IPS-20b (cell line): ENCODE results near the gene CD99.
"Not testable (repeated sequence)": the region's sequence is repeated elsewhere in the genome, so short reads cannot be mapped to it uniquely, and the experiment has no call there.

ENCODE experiments used
- H3K27ac ChIP-seq: one replicate; pipeline ENCODE4 v1.5.1; 2013; ENCODE audit warnings: low read length
- H3K27me3 ChIP-seq: 2 replicates; pipeline ENCODE4 v1.6.1; 2013; ENCODE audit warnings: mild to moderate bottlenecking, low read length, inconsistent platforms; ENCODE audit not compliant: insufficient read depth
- H3K36me3 ChIP-seq: 2 replicates; pipeline ENCODE4 v1.6.1; 2013; ENCODE audit warnings: low read depth, mild to moderate bottlenecking, inconsistent platforms, low read length, moderate library complexity; ENCODE audit not compliant: insufficient read depth
- H3K4me1 ChIP-seq: 2 replicates; pipeline ENCODE4 v1.6.1; 2013; ENCODE audit warnings: mild to moderate bottlenecking, control low read depth, inconsistent platforms, low read length, moderate library complexity; ENCODE audit not compliant: insufficient read depth
- H3K4me3 ChIP-seq: 2 replicates; pipeline ENCODE4 v1.5.1; 2013; ENCODE audit warnings: mild to moderate bottlenecking, low read length, inconsistent platforms
- H3K9ac ChIP-seq: 2 replicates; pipeline ENCODE4 v1.6.1; 2013; ENCODE audit warnings: low read depth, mild to moderate bottlenecking, inconsistent platforms, low read length, moderate library complexity
- H3K9me3 ChIP-seq: 2 replicates; pipeline ENCODE4 v1.6.1; 2013; ENCODE audit warnings: mild to moderate bottlenecking, low read depth, low read length, inconsistent platforms; ENCODE audit not compliant: insufficient read depth

CD99 gene

GRCh38 chrX:2715066-2715600 is 24.0 kb downstream of the CD99 start:
- peaks cover 10% of the 10 kb centered on the region for H3K36me3 ChIP-seq
- H3K27me3 ChIP-seq, result no peaks in the 10 kb centered on the region
- peaks cover 5% of the 10 kb centered on the region; the same call in 1 of the 2 replicates for H3K4me1 ChIP-seq
- H3K4me3 ChIP-seq, result no peak overlapping the region
- H3K9me3 ChIP-seq, result no peaks in the 10 kb centered on the region
- H3K27ac ChIP-seq, result no peak overlapping the region
- no peak overlapping the region for H3K9ac ChIP-seq

GRCh38 chrX:2717312-2717711 is 26.2 kb downstream of the CD99 start:
- Histone ChIP-seq H3K4me3 (no peak overlapping the region), H3K9me3 (no peaks in the 10 kb centered on the region), H3K9ac (no peak overlapping the region), H3K27me3 (no peaks in the 10 kb centered on the region), H3K36me3 (peaks cover 10% of the 10 kb centered on the region), H3K4me1 (no peaks in the 10 kb centered on the region), H3K27ac (no peak overlapping the region)

- no peak overlapping the region for H3K27ac ChIP-seq
- no peak overlapping the region for H3K4me3 ChIP-seq
- no peaks in the 10 kb centered on the region for H3K9me3 ChIP-seq
- H3K36me3 ChIP-seq, result peaks cover 18% of the 10 kb centered on the region
- H3K9ac ChIP-seq, result no peak overlapping the region
- H3K4me1 ChIP-seq, result no peaks in the 10 kb centered on the region
- no peaks in the 10 kb centered on the region for H3K27me3 ChIP-seq
These were observed 27.7 kb downstream of the CD99 start for GRCh38 chrX:2718821-2719220.

GRCh38 chrX:2719774-2720447 is 28.8 kb downstream of the CD99 start:
- no peak overlapping the region for H3K4me3 ChIP-seq
- H3K36me3 ChIP-seq, result peaks cover 18% of the 10 kb centered on the region
- no peak overlapping the region for H3K27ac ChIP-seq
- H3K27me3 ChIP-seq, result no peaks in the 10 kb centered on the region
- no peak overlapping the region for H3K9ac ChIP-seq
- H3K4me1 ChIP-seq, result no peaks in the 10 kb centered on the region
- H3K9me3 ChIP-seq, result no peaks in the 10 kb centered on the region

- Histone ChIP-seq H3K27ac (no peak overlapping the region), H3K4me1 (no peaks in the 10 kb centered on the region), H3K36me3 (peaks cover 23% of the 10 kb centered on the region), H3K9ac (no peak overlapping the region), H3K27me3 (no peaks in the 10 kb centered on the region), H3K9me3 (no peaks in the 10 kb centered on the region), H3K4me3 (no peak overlapping the region)
These were observed 32.3 kb downstream of the CD99 start for GRCh38 chrX:2723286-2723879.

- H3K27ac ChIP-seq, H3K9ac ChIP-seq, H3K27me3 ChIP-seq, H3K4me3 ChIP-seq, H3K4me1 ChIP-seq, H3K9me3 ChIP-seq: not testable (repeated sequence)
- peaks cover 12% of the 10 kb centered on the region for H3K36me3 ChIP-seq
These were observed 36.2 kb downstream of the CD99 start for GRCh38 chrX:2727264-2727663.

- Histone ChIP-seq H3K36me3 (peaks cover 10% of the 10 kb centered on the region), H3K9me3 (peaks cover 5% of the 10 kb centered on the region), H3K27ac (no peak overlapping the region), H3K4me1 (no peaks in the 10 kb centered on the region), H3K27me3 (no peaks in the 10 kb centered on the region), H3K4me3 (no peak overlapping the region), H3K9ac (no peak overlapping the region)
These were observed 41.0 kb downstream of the CD99 start for GRCh38 chrX:2732076-2732475.

- Histone ChIP-seq H3K4me1 (no peaks in the 10 kb centered on the region), H3K27me3 (no peaks in the 10 kb centered on the region), H3K4me3 (no peak overlapping the region), H3K27ac (no peak overlapping the region), H3K9ac (no peak overlapping the region), H3K36me3 (peaks cover 10% of the 10 kb centered on the region), H3K9me3 (peaks cover 5% of the 10 kb centered on the region)
These were observed 41.6 kb downstream of the CD99 start for GRCh38 chrX:2732649-2733048.

GRCh38 chrX:2733286-2733685 is 42.2 kb downstream of the CD99 start:
- no peak overlapping the region for H3K4me3 ChIP-seq
- peaks cover 10% of the 10 kb centered on the region for H3K36me3 ChIP-seq
- no peak overlapping the region for H3K27ac ChIP-seq
- H3K27me3 ChIP-seq, result no peaks in the 10 kb centered on the region
- no peak overlapping the region for H3K9ac ChIP-seq
- no peaks in the 10 kb centered on the region for H3K4me1 ChIP-seq
- peaks cover 5% of the 10 kb centered on the region for H3K9me3 ChIP-seq

GRCh38 chrX:2735270-2735669 is 44.2 kb downstream of the CD99 start:
- H3K27ac ChIP-seq, result no peak overlapping the region
- peaks cover 10% of the 10 kb centered on the region for H3K36me3 ChIP-seq
- no peaks in the 10 kb centered on the region for H3K27me3 ChIP-seq

GRCh38 chrX:2740672-2741071 is 49.6 kb downstream of the CD99 start:
- H3K4me3 ChIP-seq, result no peak overlapping the region
- no peak overlapping the region for H3K9ac ChIP-seq
- H3K4me1 ChIP-seq, result no peaks in the 10 kb centered on the region
- no peak overlapping the region for H3K27ac ChIP-seq
- peaks cover 5% of the 10 kb centered on the region; the same call in 1 of the 2 replicates for H3K36me3 ChIP-seq
- no peaks in the 10 kb centered on the region for H3K27me3 ChIP-seq
- H3K9me3 ChIP-seq, result no peaks in the 10 kb centered on the region

More at GRCh38 chrX:2735270-2735669, 44.2 kb downstream of the CD99 start:
- Histone ChIP-seq H3K9me3 (peaks cover 5% of the 10 kb centered on the region), H3K9ac (no peak overlapping the region), H3K4me3 (no peak overlapping the region), H3K4me1 (no peaks in the 10 kb centered on the region)

- Histone ChIP-seq H3K27ac (no peak overlapping the region), H3K27me3 (no peaks in the 10 kb centered on the region)
These were observed 50.3 kb downstream of the CD99 start for GRCh38 chrX:2741386-2741785.

More at GRCh38 chrX:2741386-2741785, 50.3 kb downstream of the CD99 start:
- H3K9me3 ChIP-seq, result no peaks in the 10 kb centered on the region
- H3K4me1 ChIP-seq, result no peaks in the 10 kb centered on the region
- H3K4me3 ChIP-seq, result no peak overlapping the region
- no peak overlapping the region for H3K9ac ChIP-seq
- H3K36me3 ChIP-seq, result peaks cover 5% of the 10 kb centered on the region; the same call in 1 of the 2 replicates
